ENCODE measurements around the gene EHBP1.

Gene EHBP1

GRCh38 chr2:62698653-62699052 lies 6.9 kb upstream of the EHBP1 start:
- Histone ChIP-seq H3K18ac (ENCODE audit: low read length) (no peak overlapping the region), H2AFZ (ENCODE audit: low read length) (no peak overlapping the region), H3K4me2 (ENCODE audit: insufficient read depth, low read length, poor library complexity, severe bottlenecking) (no peak overlapping the region), H3K4ac (ENCODE audit: low read length) (no peak overlapping the region), H3K27me3 (ENCODE audit: control insufficient read depth in 3 of 3, insufficient read depth in 3 of 3, low read depth in 1 of 3, low read length in 3 of 3) (no peaks in the 10 kb centered on the region), H3K27ac (replicated peaks; ENCODE audit: low read length) (no peak overlapping the region), H3K4me3 (ENCODE audit: low read length in 2 of 2) (no peak overlapping the region), H2AK5ac (ENCODE audit: low read depth, low read length) (no peak overlapping the region), H3K9me3 (replicated peaks in 1 of 2; ENCODE audit: control insufficient read depth in 2 of 2, insufficient read depth in 1 of 2, low read depth in 1 of 2, low read length in 2 of 2) (no peaks in the 10 kb centered on the region), H2BK5ac (ENCODE audit: low read length) (no peak overlapping the region), H4K8ac (ENCODE audit: low read depth, low read length) (no peak overlapping the region), H3K14ac (ENCODE audit: low read length) (no peak overlapping the region), H3K79me1 (ENCODE audit: low read depth, low read length) (no peaks in the 10 kb centered on the region), H3K36me3 (replicated peaks in 1 of 2; ENCODE audit: control insufficient read depth in 2 of 2, insufficient read depth in 2 of 2, low read length in 2 of 2) (no peaks in the 10 kb centered on the region), H3K9ac (ENCODE audit: low read depth, low read length, poor library complexity) (no peak overlapping the region), H2BK15ac (ENCODE audit: low read length) (no peak overlapping the region), H2BK120ac (ENCODE audit: low read depth, low read length) (no peak overlapping the region), H2BK12ac (ENCODE audit: low read length) (no peak overlapping the region), H3K23ac (ENCODE audit: low read depth, low read length, poor library complexity) (no peak overlapping the region), H3K4me1 (ENCODE audit: control insufficient read depth in 2 of 2, insufficient read depth in 1 of 2, low read depth in 1 of 2, low read length in 2 of 2) (no peaks in the 10 kb centered on the region), H4K91ac (ENCODE audit: low read depth, low read length, poor library complexity) (no peak overlapping the region)
- WGBS, 2 donors (ENCODE audit: extremely low coverage in 2 of 2, insufficient read length in 2 of 2, insufficient replicate concordance in 1 of 2): no CpG with 5 or more reads among the region's 1 CpG
- DNase-seq (ENCODE audit: low spot score): no peak

- Histone ChIP-seq H3K27ac (replicated peaks; ENCODE audit: low read length) (peak overlapping the region; percentile 81), H3K4me1 (ENCODE audit: control insufficient read depth in 2 of 2, insufficient read depth in 1 of 2, low read depth in 1 of 2, low read length in 2 of 2) (peaks cover 8% of the 10 kb centered on the region in 2 donors), H2BK5ac (ENCODE audit: low read length) (no peak overlapping the region), H3K9me3 (replicated peaks in 1 of 2; ENCODE audit: control insufficient read depth in 2 of 2, insufficient read depth in 1 of 2, low read depth in 1 of 2, low read length in 2 of 2) (peaks cover 0 to 20% of the 10 kb centered on the region in 2 donors), H3K14ac (ENCODE audit: low read length) (no peak overlapping the region), H2BK12ac (ENCODE audit: low read length) (no peak overlapping the region), H4K8ac (ENCODE audit: low read depth, low read length) (no peak overlapping the region), H2BK15ac (ENCODE audit: low read length) (no peak overlapping the region), H3K4me2 (ENCODE audit: insufficient read depth, low read length, poor library complexity, severe bottlenecking) (peak overlapping the region; percentile 73), H3K27me3 (ENCODE audit: control insufficient read depth in 3 of 3, insufficient read depth in 3 of 3, low read depth in 1 of 3, low read length in 3 of 3) (no peaks in the 10 kb centered on the region), H3K79me1 (ENCODE audit: low read depth, low read length) (peaks cover 4% of the 10 kb centered on the region), H3K4me3 (ENCODE audit: low read length in 2 of 2) (peak overlapping the region; percentile 81 to 93), H4K91ac (ENCODE audit: low read depth, low read length, poor library complexity) (no peak overlapping the region), H3K9ac (ENCODE audit: low read depth, low read length, poor library complexity) (no peak overlapping the region), H3K23ac (ENCODE audit: low read depth, low read length, poor library complexity) (no peak overlapping the region), H3K36me3 (replicated peaks in 1 of 2; ENCODE audit: control insufficient read depth in 2 of 2, insufficient read depth in 2 of 2, low read length in 2 of 2) (peaks cover 2 to 26% of the 10 kb centered on the region in 2 donors), H2AK5ac (ENCODE audit: low read depth, low read length) (no peak overlapping the region), H2AFZ (ENCODE audit: low read length) (peak overlapping the region; percentile 94), H2BK120ac (ENCODE audit: low read depth, low read length) (no peak overlapping the region), H3K4ac (ENCODE audit: low read length) (no peak overlapping the region), H3K18ac (ENCODE audit: low read length) (no peak overlapping the region)
- WGBS, 2 donors (ENCODE audit: extremely low coverage in 2 of 2, insufficient read length in 2 of 2, insufficient replicate concordance in 1 of 2): no CpG with 5 or more reads among the region's 2 CpGs
- DNase-seq (ENCODE audit: low spot score): no peak
Observed at GRCh38 chr2:62704654-62705006, 883 bp upstream of the EHBP1 start.

GRCh38 chr2:62705859-62706720 lies 577 bp downstream of the EHBP1 start:
- Histone ChIP-seq H3K9ac (ENCODE audit: low read depth, low read length, poor library complexity) (peak overlapping the region; percentile 98), H2BK15ac (ENCODE audit: low read length) (peak overlapping the region; percentile 88), H3K18ac (ENCODE audit: low read length) (peak overlapping the region; percentile 98), H3K23ac (ENCODE audit: low read depth, low read length, poor library complexity) (peak overlapping the region; percentile 95), H3K4me3 (ENCODE audit: low read length in 2 of 2) (peak overlapping the region; percentile 93 to 95), H3K27me3 (ENCODE audit: control insufficient read depth in 3 of 3, insufficient read depth in 3 of 3, low read depth in 1 of 3, low read length in 3 of 3) (no peaks in the 10 kb centered on the region), H2AK5ac (ENCODE audit: low read depth, low read length) (peak overlapping the region; percentile 68), H2BK12ac (ENCODE audit: low read length) (peak overlapping the region; percentile 53), H3K36me3 (replicated peaks in 1 of 2; ENCODE audit: control insufficient read depth in 2 of 2, insufficient read depth in 2 of 2, low read length in 2 of 2) (peaks cover 2 to 40% of the 10 kb centered on the region in 2 donors), H3K9me3 (replicated peaks in 1 of 2; ENCODE audit: control insufficient read depth in 2 of 2, insufficient read depth in 1 of 2, low read depth in 1 of 2, low read length in 2 of 2) (peaks cover 0 to 34% of the 10 kb centered on the region in 2 donors), H3K4me2 (ENCODE audit: insufficient read depth, low read length, poor library complexity, severe bottlenecking) (peak overlapping the region; percentile 53), H4K91ac (ENCODE audit: low read depth, low read length, poor library complexity) (no peak overlapping the region), H3K4me1 (ENCODE audit: control insufficient read depth in 2 of 2, insufficient read depth in 1 of 2, low read depth in 1 of 2, low read length in 2 of 2) (peaks cover 8% of the 10 kb centered on the region in 2 donors), H3K4ac (ENCODE audit: low read length) (peak overlapping the region; percentile 47), H2BK5ac (ENCODE audit: low read length) (peak overlapping the region; percentile 68), H2AFZ (ENCODE audit: low read length) (peak overlapping the region; percentile 97), H3K79me1 (ENCODE audit: low read depth, low read length) (peaks cover 4% of the 10 kb centered on the region), H2BK120ac (ENCODE audit: low read depth, low read length) (no peak overlapping the region), H3K14ac (ENCODE audit: low read length) (peak overlapping the region; percentile 66), H3K27ac (replicated peaks; ENCODE audit: low read length) (peak overlapping the region; percentile 79), H4K8ac (ENCODE audit: low read depth, low read length) (no peak overlapping the region)
- no CpG with 5 or more reads among the region's 57 CpGs for WGBS, 2 donors (ENCODE audit: extremely low coverage in 2 of 2, insufficient read length in 2 of 2, insufficient replicate concordance in 1 of 2)
- DNase-seq (ENCODE audit: low spot score): peak; percentile 61

GRCh38 chr2:62706721-62707521 lies 1.4 kb downstream of the EHBP1 start:
- peaks cover 4% of the 10 kb centered on the region for H3K79me1 ChIP-seq (ENCODE audit: low read depth, low read length)
- peak overlapping the region; percentile 47 for H3K9ac ChIP-seq (ENCODE audit: low read depth, low read length, poor library complexity)
- H3K9me3 ChIP-seq (replicated peaks in 1 of 2; ENCODE audit: control insufficient read depth in 2 of 2, insufficient read depth in 1 of 2, low read depth in 1 of 2, low read length in 2 of 2): peaks cover 0 to 39% of the 10 kb centered on the region in 2 donors
- H2BK15ac ChIP-seq (ENCODE audit: low read length): no peak overlapping the region
- H3K4me3 ChIP-seq (ENCODE audit: low read length in 2 of 2): peak overlapping the region; percentile 93 to 95
- H3K27ac ChIP-seq (replicated peaks; ENCODE audit: low read length): no peak overlapping the region
- no peak overlapping the region for H2AK5ac ChIP-seq (ENCODE audit: low read depth, low read length)
- no peak overlapping the region for H4K91ac ChIP-seq (ENCODE audit: low read depth, low read length, poor library complexity)
- no CpG with 5 or more reads among the region's 7 CpGs for WGBS, 2 donors (ENCODE audit: extremely low coverage in 2 of 2, insufficient read length in 2 of 2, insufficient replicate concordance in 1 of 2)
- H3K14ac ChIP-seq (ENCODE audit: low read length): no peak overlapping the region
- no peaks in the 10 kb centered on the region for H3K27me3 ChIP-seq (ENCODE audit: control insufficient read depth in 3 of 3, insufficient read depth in 3 of 3, low read depth in 1 of 3, low read length in 3 of 3)
- H4K8ac ChIP-seq (ENCODE audit: low read depth, low read length): no peak overlapping the region
- H3K4me2 ChIP-seq (ENCODE audit: insufficient read depth, low read length, poor library complexity, severe bottlenecking): peak overlapping the region; percentile 53
- no peak for DNase-seq (ENCODE audit: low spot score)
- H3K23ac ChIP-seq (ENCODE audit: low read depth, low read length, poor library complexity): no peak overlapping the region
- no peak overlapping the region for H2BK12ac ChIP-seq (ENCODE audit: low read length)
- H2BK5ac ChIP-seq (ENCODE audit: low read length): no peak overlapping the region
- no peak overlapping the region for H3K18ac ChIP-seq (ENCODE audit: low read length)
- H3K36me3 ChIP-seq (replicated peaks in 1 of 2; ENCODE audit: control insufficient read depth in 2 of 2, insufficient read depth in 2 of 2, low read length in 2 of 2): peaks cover 2 to 48% of the 10 kb centered on the region in 2 donors
- H2BK120ac ChIP-seq (ENCODE audit: low read depth, low read length): no peak overlapping the region
- peak overlapping the region; percentile 97 for H2AFZ ChIP-seq (ENCODE audit: low read length)
- peaks cover 8% of the 10 kb centered on the region in 2 donors for H3K4me1 ChIP-seq (ENCODE audit: control insufficient read depth in 2 of 2, insufficient read depth in 1 of 2, low read depth in 1 of 2, low read length in 2 of 2)
- no peak overlapping the region for H3K4ac ChIP-seq (ENCODE audit: low read length)
